ENCODE results near the gene BCL2L11.
"Not testable (repeated sequence)": the region's sequence is repeated elsewhere in the genome, so short reads cannot be mapped to it uniquely, and the experiment has no call there.

Gene BCL2L11

GRCh38 chr2:111120253-111121027 lies at the start of gene BCL2L11:
TSS of gene BCL2L11 (plus strand) at chr2:111120914. CDS start at chr2:111123746, 2,832 bp downstream.
- DNase-seq = peak; percentile 96

GRCh38 chr2:111071600-111072171 lies 49.0 kb upstream of the BCL2L11 start:
- DNase-seq = no peak

- no peak for DNase-seq
Measured at GRCh38 chr2:111072220-111072871, 48.4 kb upstream of the BCL2L11 start.

GRCh38 chr2:111082659-111083058 lies 38.1 kb upstream of the BCL2L11 start:
- not testable (repeated sequence) for DNase-seq

GRCh38 chr2:111091811-111092211 lies 28.9 kb upstream of the BCL2L11 start:
- DNase-seq = no peak

- DNase-seq = no peak
Measured at GRCh38 chr2:111094691-111095090, 26.0 kb upstream of the BCL2L11 start.

- DNase-seq = no peak
Measured at GRCh38 chr2:111095434-111095833, 25.3 kb upstream of the BCL2L11 start.

- no peak for DNase-seq
Measured at GRCh38 chr2:111099402-111099801, 21.3 kb upstream of the BCL2L11 start.

- DNase-seq = no peak
Measured at GRCh38 chr2:111100087-111100764, 20.5 kb upstream of the BCL2L11 start.

GRCh38 chr2:111100765-111101162 lies 19.9 kb upstream of the BCL2L11 start:
- no peak for DNase-seq

GRCh38 chr2:111101592-111101991 lies 19.1 kb upstream of the BCL2L11 start:
- DNase-seq = no peak

GRCh38 chr2:111102216-111102615 lies 18.5 kb upstream of the BCL2L11 start:
- no peak for DNase-seq

GRCh38 chr2:111105926-111106325 lies 14.8 kb upstream of the BCL2L11 start:
- DNase-seq = no peak

- no peak for DNase-seq
Measured at GRCh38 chr2:111106706-111107105, 14.0 kb upstream of the BCL2L11 start.

GRCh38 chr2:111108745-111109271 lies 11.9 kb upstream of the BCL2L11 start:
- no peak for DNase-seq

- DNase-seq = no peak
Measured at GRCh38 chr2:111111101-111111755, 9.5 kb upstream of the BCL2L11 start.

- DNase-seq = no peak
Measured at GRCh38 chr2:111113838-111114237, 6.9 kb upstream of the BCL2L11 start.

- DNase-seq = no peak
Measured at GRCh38 chr2:111116011-111116746, 4.5 kb upstream of the BCL2L11 start.

GRCh38 chr2:111116843-111117597 lies 3.7 kb upstream of the BCL2L11 start:
- DNase-seq = peak; percentile 87

- no peak for DNase-seq
Measured at GRCh38 chr2:111117598-111118480, 2.9 kb upstream of the BCL2L11 start.
